Hepatocyte (in vitro differentiated cells): Measurements from ENCODE around the gene ZNF385B.

Experiments used
- CTCF ChIP-seq: fragments of 200-600 bp; sonication (generic); IDR thresholded peaks from 2 replicates; pipeline ENCODE4 v1.5.1; 2016; ENCODE audit warnings: antibody characterized with exemption, mild to moderate bottlenecking; ENCODE audit not compliant: poor library complexity
- EZH2 ChIP-seq: fragments of 200-600 bp; sonication (generic); IDR thresholded peaks from 2 replicates; pipeline ENCODE4 v1.6.1; 2016; ENCODE audit warnings: antibody characterized with exemption, mild to moderate bottlenecking, borderline replicate concordance
- EZH2phosphoT487 ChIP-seq: fragments of 200-600 bp; sonication (generic); IDR thresholded peaks from one replicate; pipeline ENCODE4 v1.6.1; 2018; ENCODE audit warnings: antibody characterized with exemption, mild to moderate bottlenecking, low read depth, moderate library complexity; ENCODE audit not compliant: unreplicated experiment, severe bottlenecking

GRCh38 chr2:179645047-179645446, 216.4 kb downstream of the ZNF385B start:
- TF ChIP-seq CTCF (no peak), EZH2 (no peak), EZH2phosphoT487 (no peak)
